Mononuclear cell (primary cell): Measurements from ENCODE around the gene GMDS. TPM values are rescaled to one million over a fixed set of nuclear protein-coding genes. Genes with fewer than 3 reads are reported as not detected.
"Not testable (repeated sequence)": the region's sequence is repeated elsewhere in the genome, so short reads cannot be mapped to it uniquely, and the experiment has no call there.

ENCODE experiments used
- H3K27me3 ChIP-seq: 2 replicates; pipeline ENCODE4 v1.6.0; 2011; ENCODE audit warnings: low read length, control low read depth; ENCODE audit not compliant: insufficient read depth
- H3K4me1 ChIP-seq: 2 replicates; pipeline ENCODE4 v1.5.1; 2011; ENCODE audit warnings: mild to moderate bottlenecking, low read length, control low read depth; ENCODE audit not compliant: insufficient read depth
- H3K4me3 ChIP-seq: 2 replicates; pipeline ENCODE4 v1.5.1; 2011; ENCODE audit warnings: mild to moderate bottlenecking, low read length, moderate library complexity
- H3K9me3 ChIP-seq: 2 replicates; pipeline ENCODE4 v1.5.1; 2011; ENCODE audit warnings: low read depth, mild to moderate bottlenecking, control low read depth, low read length
- total RNA-seq: library from RNA; depleted of rRNA; stranded (reverse); fragments of >200 nt; gene quantifications from one replicate; pipeline ENCODE4 v1.2.3, GENCODE V29; 2012

GMDS gene
- total RNA-seq, 1 donor: 10.6 TPM

- Histone ChIP-seq H3K4me3 (no peak overlapping the region), H3K27me3 (no peaks in the 10 kb centered on the region), H3K4me1 (peaks cover 5% of the 10 kb centered on the region), H3K9me3 (no peaks in the 10 kb centered on the region)
Measured at GRCh38 chr6:1686117-1687098, 559.0 kb downstream of the GMDS start.

- no peaks in the 10 kb centered on the region for H3K9me3 ChIP-seq
- H3K4me1 ChIP-seq: no peaks in the 10 kb centered on the region
- H3K4me3 ChIP-seq: no peak overlapping the region
- no peaks in the 10 kb centered on the region for H3K27me3 ChIP-seq
Measured at GRCh38 chr6:1679688-1680068, 565.7 kb downstream of the GMDS start.

DNA sequence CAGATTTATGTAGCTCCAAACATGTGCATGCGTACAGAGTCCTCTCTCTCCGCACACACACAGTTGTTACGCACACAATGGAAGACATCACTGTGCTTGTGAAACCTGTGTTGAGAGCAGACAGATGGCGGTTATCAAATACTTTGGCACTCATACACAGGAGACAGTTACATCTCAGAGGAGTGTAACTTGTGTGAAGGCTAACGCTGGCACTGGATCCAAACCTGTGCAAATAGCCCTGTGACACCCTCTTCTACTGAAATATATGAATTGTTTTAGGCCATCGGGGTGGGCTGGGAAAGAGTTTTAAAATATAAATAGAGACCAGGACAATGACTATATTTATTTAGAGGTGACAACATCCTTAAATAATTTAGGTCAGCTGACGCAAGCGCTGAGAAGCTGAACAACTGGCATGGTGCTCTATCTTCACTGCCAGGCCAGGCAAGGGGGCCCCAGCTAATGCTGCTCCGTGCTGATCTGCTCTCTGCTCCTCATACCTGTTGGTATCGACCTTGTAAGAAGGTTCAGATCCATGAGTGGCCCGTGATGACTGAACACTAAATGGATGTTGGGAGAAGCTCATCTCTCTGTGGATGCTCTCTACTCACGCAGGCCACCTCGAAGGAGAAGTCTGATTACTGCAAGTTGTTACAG lies 566.2 kb downstream of the GMDS start:
- Histone ChIP-seq H3K4me3 (no peak overlapping the region), H3K27me3 (no peaks in the 10 kb centered on the region), H3K9me3 (no peaks in the 10 kb centered on the region), H3K4me1 (no peaks in the 10 kb centered on the region)

DNA sequence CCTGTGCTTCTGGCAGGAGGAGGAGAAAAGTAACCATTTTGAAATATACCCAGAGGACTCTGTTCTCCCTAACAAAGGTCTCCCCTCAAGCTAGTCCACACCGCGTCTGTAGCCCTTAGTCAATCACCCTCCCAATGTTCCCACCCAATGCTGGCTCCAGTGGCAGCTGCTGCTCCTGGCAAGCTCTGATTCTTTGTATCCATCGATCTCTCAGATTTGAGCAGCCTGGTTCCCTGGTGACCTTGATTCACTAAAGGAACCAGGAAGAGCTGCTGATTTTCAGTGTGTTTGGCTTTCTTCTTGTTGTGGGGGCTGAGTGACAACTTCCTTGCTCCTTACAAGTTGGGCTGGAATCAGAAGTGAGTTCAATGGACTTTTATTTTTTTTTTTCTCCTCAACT lies 567.2 kb downstream of the GMDS start:
- H3K4me1 ChIP-seq: no peaks in the 10 kb centered on the region
- no peaks in the 10 kb centered on the region for H3K27me3 ChIP-seq
- H3K9me3 ChIP-seq: no peaks in the 10 kb centered on the region
- H3K4me3 ChIP-seq: no peak overlapping the region

- no peaks in the 10 kb centered on the region for H3K4me1 ChIP-seq
- no peaks in the 10 kb centered on the region for H3K9me3 ChIP-seq
- H3K27me3 ChIP-seq: no peaks in the 10 kb centered on the region
- no peak overlapping the region for H3K4me3 ChIP-seq
Measured at GRCh38 chr6:1672379-1672778, 573.0 kb downstream of the GMDS start.

DNA sequence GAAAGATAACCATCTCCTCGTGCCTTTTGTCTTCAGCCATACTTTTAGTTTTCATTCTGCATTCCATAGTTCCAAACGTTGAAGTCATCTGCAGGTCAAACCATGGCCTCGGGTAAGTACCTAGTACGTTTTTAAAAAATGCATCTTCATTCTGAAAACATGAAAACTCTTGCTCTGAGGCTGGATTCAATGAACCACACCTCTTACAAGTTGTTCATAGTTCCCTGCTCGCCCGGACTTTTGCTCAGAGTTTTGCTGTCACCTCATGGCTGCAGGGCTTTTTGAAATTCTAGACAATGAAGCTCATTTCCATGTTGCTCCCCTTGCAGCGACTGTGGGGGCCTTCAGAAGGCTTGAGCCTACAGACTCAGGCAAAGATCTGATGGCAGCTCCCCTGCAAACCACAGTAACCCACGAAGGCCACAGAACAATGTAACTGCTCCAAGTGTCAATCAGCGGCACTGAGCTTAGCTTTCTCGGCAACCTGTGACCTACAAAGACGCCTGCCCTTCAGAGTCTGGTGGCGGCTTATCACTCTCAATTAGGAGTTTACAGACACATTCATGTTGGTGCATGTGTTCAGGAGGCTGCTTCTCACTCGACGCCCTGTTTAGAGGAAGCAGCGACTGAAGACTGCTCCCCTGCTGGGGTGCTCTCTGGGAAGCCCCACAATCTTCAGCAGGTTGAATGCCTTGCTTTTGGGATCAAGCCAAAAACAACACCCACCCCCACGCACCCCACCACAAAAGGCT lies 574.5 kb downstream of the GMDS start:
- no peaks in the 10 kb centered on the region for H3K9me3 ChIP-seq
- H3K4me3 ChIP-seq: no peak overlapping the region
- peaks cover 2% of the 10 kb centered on the region for H3K4me1 ChIP-seq
- H3K27me3 ChIP-seq: no peaks in the 10 kb centered on the region

GRCh38 chr6:1669996-1670395 lies 575.4 kb downstream of the GMDS start:
- Histone ChIP-seq H3K4me3 (no peak overlapping the region), H3K4me1 (peaks cover 10% of the 10 kb centered on the region), H3K9me3 (no peaks in the 10 kb centered on the region), H3K27me3 (no peaks in the 10 kb centered on the region)

GRCh38 chr6:1668456-1668855 lies 576.9 kb downstream of the GMDS start:
- H3K27me3 ChIP-seq, H3K4me3 ChIP-seq, H3K9me3 ChIP-seq: not testable (repeated sequence)
- H3K4me1 ChIP-seq: peaks cover 13% of the 10 kb centered on the region

DNA sequence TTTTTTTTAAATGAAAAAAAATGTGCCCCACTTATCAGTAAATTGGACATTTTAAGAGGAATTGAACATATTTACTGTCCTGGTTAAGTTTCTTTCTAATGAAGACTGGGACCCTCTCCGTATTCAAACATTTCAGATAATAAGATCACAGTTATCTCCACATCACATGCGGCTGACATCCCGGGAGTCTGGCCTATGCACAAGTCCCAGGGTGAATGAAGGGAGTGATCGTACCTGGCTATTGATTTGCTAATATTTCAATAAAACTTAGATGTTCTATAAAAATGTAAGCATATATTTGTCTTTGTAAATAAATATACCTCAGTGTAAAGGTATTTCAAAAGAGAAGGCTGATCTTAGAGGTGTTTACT lies 577.6 kb downstream of the GMDS start:
- Histone ChIP-seq H3K9me3 (no peaks in the 10 kb centered on the region), H3K4me3 (no peak overlapping the region), H3K27me3 (no peaks in the 10 kb centered on the region), H3K4me1 (peaks cover 13% of the 10 kb centered on the region)

GRCh38 chr6:1667012-1667804 lies 578.2 kb downstream of the GMDS start:
- Histone ChIP-seq H3K27me3 (no peaks in the 10 kb centered on the region), H3K4me1 (peaks cover 13% of the 10 kb centered on the region), H3K4me3 (no peak overlapping the region), H3K9me3 (no peaks in the 10 kb centered on the region)

GRCh38 chr6:1665214-1665613 lies 580.2 kb downstream of the GMDS start:
- Histone ChIP-seq H3K4me3 (no peak overlapping the region), H3K4me1 (peaks cover 13% of the 10 kb centered on the region), H3K27me3 (no peaks in the 10 kb centered on the region), H3K9me3 (no peaks in the 10 kb centered on the region)

- Histone ChIP-seq H3K9me3 (no peaks in the 10 kb centered on the region), H3K4me1 (peaks cover 13% of the 10 kb centered on the region), H3K4me3 (no peak overlapping the region), H3K27me3 (no peaks in the 10 kb centered on the region)
Measured at GRCh38 chr6:1664329-1664728, 581.1 kb downstream of the GMDS start.

DNA sequence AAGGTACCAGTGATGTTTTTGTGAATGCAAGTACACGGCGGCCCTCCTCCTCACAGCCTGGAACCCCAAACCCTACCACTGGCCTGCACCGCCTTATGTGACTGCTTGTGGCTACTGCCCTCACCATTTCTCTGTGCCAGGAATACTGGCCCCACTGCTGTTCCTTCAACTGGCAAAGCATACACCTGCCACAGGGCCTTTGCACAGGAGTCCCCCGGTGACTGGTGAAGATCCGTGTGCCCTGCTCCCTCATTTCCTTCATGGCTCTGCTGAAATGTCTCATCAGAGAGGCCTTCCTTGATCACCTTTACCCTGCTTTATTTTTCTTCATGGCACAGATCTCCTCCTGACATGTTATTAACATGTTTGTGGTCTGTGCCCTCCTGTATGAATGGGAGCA lies 581.9 kb downstream of the GMDS start:
- H3K4me1 ChIP-seq: peaks cover 13% of the 10 kb centered on the region
- no peaks in the 10 kb centered on the region for H3K27me3 ChIP-seq
- no peaks in the 10 kb centered on the region for H3K9me3 ChIP-seq
- no peak overlapping the region for H3K4me3 ChIP-seq

DNA sequence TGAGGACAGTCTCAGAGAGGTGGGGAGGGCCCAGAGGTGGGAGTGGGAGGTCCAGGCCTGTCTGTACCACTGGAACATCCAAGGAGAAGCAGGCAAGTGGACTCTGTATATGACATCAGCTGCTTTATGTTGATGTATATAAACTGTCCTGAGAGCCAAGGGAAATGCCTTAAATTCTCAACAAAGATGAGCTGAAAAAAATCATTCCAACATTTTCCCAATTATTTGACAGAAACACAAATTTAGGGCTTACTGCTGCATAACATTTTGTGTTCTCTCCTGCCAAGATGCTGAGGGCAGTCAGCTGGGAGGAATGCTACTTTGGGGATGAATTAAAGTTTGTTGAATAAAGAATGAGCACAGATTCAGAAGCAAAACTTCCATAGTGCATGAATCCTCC lies 582.9 kb downstream of the GMDS start:
- no peaks in the 10 kb centered on the region for H3K27me3 ChIP-seq
- no peaks in the 10 kb centered on the region for H3K9me3 ChIP-seq
- H3K4me1 ChIP-seq: peaks cover 13% of the 10 kb centered on the region
- no peak overlapping the region for H3K4me3 ChIP-seq
